ENCODE measurements around the gene OR1L4.

Gene OR1L4

GRCh38 chr9:122723690-122724089 is at the start of gene OR1L4:
OR1L4 (plus strand) TSS chr9:122723990; CDS start chr9:122723990, 0 bp downstream.
- no peak for DNase-seq (ENCODE audit: low spot score)

- DNase-seq (ENCODE audit: low spot score): no peak
Observed at GRCh38 chr9:122684851-122685250, 38.9 kb upstream of the OR1L4 start.

GRCh38 chr9:122695696-122696095 is 28.1 kb upstream of the OR1L4 start:
- DNase-seq (ENCODE audit: low spot score): no peak

DNA sequence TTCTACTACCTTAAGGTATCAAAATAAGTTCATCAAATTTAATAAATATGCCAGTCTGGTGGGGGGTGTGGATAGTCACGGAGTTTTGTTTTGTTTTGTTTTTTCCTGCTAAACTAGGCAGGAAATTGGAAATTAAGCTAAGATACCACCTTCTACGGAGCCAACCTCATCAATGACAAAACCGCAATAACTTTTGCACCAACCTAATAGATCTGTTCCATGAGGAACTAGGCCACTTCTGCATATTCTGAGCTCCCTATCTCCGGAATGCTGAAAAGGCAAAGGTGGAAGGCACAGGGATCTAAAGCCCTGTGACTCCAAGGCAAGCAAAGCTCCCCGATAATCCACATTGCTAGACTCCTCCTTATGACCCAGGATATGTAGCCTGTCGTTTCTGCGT is 5.8 kb upstream of the OR1L4 start:
- no peak for DNase-seq (ENCODE audit: low spot score)

DNA sequence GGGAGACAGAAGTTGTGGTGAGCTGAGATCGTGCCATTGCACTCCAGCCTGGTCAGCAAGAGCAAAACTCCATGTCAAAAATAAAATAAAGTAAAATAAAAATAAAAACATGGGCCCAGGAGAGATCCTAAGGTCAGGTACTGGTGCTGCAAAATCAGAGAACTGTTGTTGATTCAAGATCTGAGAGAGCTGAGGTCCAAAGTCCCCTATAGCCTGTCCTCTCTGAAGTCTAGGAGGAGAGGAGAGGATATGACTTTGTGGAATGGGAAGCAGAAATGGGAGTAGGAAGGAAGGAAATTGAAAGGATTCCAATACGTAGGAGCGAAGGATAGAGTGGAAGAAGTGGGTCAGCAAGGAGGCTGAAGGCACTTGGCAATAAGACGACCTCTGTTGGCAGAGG is 4.6 kb upstream of the OR1L4 start:
- no peak for DNase-seq (ENCODE audit: low spot score)

- DNase-seq (ENCODE audit: low spot score): no peak
Observed at GRCh38 chr9:122742003-122742402, 18.2 kb downstream of the OR1L4 start, which contains the start of gene OR1L6. OR1L6 (plus strand) TSS chr9:122742303; CDS start chr9:122749848, 7,545 bp downstream.

DNA sequence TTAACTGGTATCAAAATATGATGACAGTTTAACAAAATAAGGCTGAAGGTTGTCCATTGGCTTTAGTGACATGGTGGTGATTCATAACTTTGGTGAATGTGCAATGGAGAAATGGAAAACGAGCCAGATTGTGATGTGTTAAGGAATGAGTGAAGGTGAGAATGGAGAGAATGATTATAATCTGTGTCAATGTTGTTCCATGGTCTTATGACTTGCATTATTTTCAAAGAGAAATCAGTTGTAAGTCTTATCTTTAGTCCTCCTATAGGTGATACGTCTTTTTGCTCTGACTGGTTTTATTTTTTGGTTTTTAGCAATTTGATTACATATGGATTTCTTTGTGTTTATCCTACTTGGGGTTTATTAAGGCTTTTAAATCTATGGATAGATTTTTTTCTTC is 31.0 kb downstream of the OR1L4 start:
- no peak for DNase-seq (ENCODE audit: low spot score)

DNA sequence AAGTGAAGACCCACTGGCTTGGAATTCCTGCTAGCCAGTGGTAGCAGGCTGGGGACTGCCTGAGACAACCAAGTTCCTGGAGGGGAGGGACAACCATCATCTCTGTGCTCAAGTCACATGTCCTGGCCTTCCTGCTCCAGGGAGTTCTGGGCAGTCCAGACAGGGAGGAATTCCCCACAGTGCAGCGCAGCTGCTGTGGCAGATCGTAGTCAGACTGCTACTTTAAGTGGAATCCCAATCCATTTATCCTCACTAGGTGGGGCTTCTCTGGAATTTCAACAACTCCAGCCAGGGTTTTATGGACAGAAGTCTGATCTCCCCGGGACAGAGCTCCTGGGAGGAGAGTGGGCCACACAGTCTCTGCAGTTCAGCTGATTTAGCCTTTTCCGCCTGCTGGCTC is 44.0 kb downstream of the OR1L4 start:
- no peak for DNase-seq (ENCODE audit: low spot score)
